AG04450 (cell line): Measurements from ENCODE around the gene ELF4. TPM values are rescaled to one million over a fixed set of nuclear protein-coding genes. Genes with fewer than 3 reads are reported as not detected.

Experiments used
- CTCF ChIA-PET: fragments of 300-600, 350-600 bp; formaldehyde crosslinking; extraction: SDS; loops from one replicate; lab custom pipeline; 2022; ENCODE audit warnings: antibody characterized with exemption, inconsistent platforms; lab: Charles Lee
- POLR2A ChIA-PET: fragments of 350-600 bp; formaldehyde crosslinking; extraction: SDS; loops from one replicate; lab custom pipeline; 2021; ENCODE audit warnings: antibody characterized with exemption, inconsistent platforms; lab: Yijun Ruan, JAX
- DNase-seq: peaks from one replicate; pipeline ENCODE4 v3.0.0-alpha.2; 2011; ENCODE audit warnings: low read depth, low spot score
- H3K27ac ChIP-seq: one replicate; pipeline ENCODE4 v1.5.1; 2012; ENCODE audit warnings: low read depth, low read length, control low read depth
- H3K27me3 ChIP-seq: one replicate; pipeline ENCODE4 v1.6.0; 2012; ENCODE audit warnings: low read length; ENCODE audit not compliant: control insufficient read depth, insufficient read depth
- H3K4me3 ChIP-seq: 2 replicates; pipeline ENCODE4 v1.5.1; 2011; ENCODE audit warnings: mild to moderate bottlenecking, low read depth, low read length, control low read depth
- H3K9me3 ChIP-seq: 2 replicates; pipeline ENCODE4 v1.5.1; 2012; ENCODE audit warnings: low read length; ENCODE audit not compliant: control insufficient read depth, insufficient read depth
- polyA plus RNA-seq: library from polyadenylated mRNA; depleted of rRNA; stranded (reverse); fragments of >200 nt; gene quantifications from 2 replicates; pipeline ENCODE4 v1.2.3, GENCODE V29; 2011
- TF ChIP-seq, protein P1 (sequence below): IDR thresholded peaks from 2 replicates; pipeline ENCODE4 v1.5.1; 2011; ENCODE audit warnings: low read depth, low read length, control low read depth, inconsistent platforms

Gene ELF4
- polyA plus RNA-seq, 1 experiment, result 17.7 TPM

DNA sequence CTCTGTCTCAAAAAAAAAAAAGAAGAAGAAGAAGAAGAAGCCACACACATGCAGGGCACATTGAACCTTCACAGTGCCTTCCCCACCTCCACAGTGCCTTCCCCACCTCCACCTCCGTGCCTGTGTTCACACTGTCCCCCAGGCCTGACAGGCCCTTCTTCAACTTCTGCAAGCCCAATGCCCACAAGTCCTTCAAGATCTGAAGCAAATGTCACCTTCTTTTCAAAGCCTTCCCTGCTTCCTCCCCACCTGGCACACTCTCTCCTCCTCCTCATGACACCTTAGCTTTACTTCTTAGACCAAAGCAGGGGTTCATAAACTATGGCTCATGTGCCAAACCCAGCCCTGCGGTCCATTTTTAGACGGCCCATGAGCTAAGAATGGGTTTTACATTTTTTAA lies 19.9 kb downstream of the ELF4 start:
- Histone ChIP-seq H3K4me3 (no peak overlapping the region), H3K27ac (no peak overlapping the region), H3K27me3 (no peaks in the 10 kb centered on the region), H3K9me3 (no peaks in the 10 kb centered on the region)
- TF ChIP-seq, protein P1, sequence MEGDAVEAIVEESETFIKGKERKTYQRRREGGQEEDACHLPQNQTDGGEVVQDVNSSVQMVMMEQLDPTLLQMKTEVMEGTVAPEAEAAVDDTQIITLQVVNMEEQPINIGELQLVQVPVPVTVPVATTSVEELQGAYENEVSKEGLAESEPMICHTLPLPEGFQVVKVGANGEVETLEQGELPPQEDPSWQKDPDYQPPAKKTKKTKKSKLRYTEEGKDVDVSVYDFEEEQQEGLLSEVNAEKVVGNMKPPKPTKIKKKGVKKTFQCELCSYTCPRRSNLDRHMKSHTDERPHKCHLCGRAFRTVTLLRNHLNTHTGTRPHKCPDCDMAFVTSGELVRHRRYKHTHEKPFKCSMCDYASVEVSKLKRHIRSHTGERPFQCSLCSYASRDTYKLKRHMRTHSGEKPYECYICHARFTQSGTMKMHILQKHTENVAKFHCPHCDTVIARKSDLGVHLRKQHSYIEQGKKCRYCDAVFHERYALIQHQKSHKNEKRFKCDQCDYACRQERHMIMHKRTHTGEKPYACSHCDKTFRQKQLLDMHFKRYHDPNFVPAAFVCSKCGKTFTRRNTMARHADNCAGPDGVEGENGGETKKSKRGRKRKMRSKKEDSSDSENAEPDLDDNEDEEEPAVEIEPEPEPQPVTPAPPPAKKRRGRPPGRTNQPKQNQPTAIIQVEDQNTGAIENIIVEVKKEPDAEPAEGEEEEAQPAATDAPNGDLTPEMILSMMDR, result no peak
- CTCF ChIA-PET, result no interaction called here
- no peak for DNase-seq
- POLR2A ChIA-PET, result interaction anchor here (0.7 kb wide), 1 partner anchor 327 kb away, joined by 6 read pairs; no protein-coding TSS in a partner anchor

DNA sequence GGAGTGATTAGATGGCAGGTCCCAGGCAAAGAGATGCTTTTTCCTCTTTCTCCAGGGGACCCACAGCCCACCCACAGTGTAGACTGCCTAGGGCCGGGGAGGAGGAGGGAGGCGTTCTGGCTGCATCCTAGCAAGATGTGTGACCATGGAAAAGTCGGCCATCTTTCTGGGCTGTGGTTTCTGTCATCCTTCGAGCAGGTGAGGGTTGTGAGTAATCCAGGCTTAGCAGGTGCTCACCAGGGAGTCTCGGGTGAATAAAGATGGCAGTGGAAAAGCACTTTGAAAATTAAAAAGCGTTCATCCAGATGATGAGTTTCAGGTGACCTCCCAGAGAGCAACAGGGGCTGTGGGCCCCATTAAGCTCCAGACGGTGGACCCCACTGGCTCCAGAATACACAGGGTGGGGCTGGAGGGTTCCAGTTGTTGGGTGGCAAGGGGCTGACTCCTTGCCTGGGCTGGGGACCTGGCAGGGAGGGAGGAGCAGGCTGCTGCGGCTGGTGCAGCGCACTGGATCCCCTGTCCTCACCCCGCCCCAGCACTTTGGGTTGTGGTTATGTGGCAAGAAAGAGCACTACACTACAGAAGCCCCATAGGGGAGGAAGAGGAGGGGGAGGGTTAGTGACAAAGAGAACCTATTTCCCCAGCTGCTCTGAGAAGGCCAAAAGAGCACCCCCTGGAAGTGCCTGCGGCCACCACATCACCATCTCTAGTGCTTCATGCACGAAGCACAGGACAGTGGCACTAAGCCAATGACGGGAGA lies 23.7 kb downstream of the ELF4 start:
- POLR2A ChIA-PET, result interaction anchor here (0.5 kb wide), 1 partner anchor 73 kb away, joined by 3 read pairs; no protein-coding TSS in a partner anchor
- no peaks in the 10 kb centered on the region for H3K27me3 ChIP-seq
- no peak overlapping the region for H3K27ac ChIP-seq
- no peak for DNase-seq
- TF ChIP-seq, protein P1, result no peak
- no peak overlapping the region for H3K4me3 ChIP-seq
- H3K9me3 ChIP-seq, result no peaks in the 10 kb centered on the region
- CTCF ChIA-PET, result interaction anchor here (0.9 kb wide), 1 partner anchor 161 kb away, joined by 3 read pairs; no protein-coding TSS in a partner anchor

DNA sequence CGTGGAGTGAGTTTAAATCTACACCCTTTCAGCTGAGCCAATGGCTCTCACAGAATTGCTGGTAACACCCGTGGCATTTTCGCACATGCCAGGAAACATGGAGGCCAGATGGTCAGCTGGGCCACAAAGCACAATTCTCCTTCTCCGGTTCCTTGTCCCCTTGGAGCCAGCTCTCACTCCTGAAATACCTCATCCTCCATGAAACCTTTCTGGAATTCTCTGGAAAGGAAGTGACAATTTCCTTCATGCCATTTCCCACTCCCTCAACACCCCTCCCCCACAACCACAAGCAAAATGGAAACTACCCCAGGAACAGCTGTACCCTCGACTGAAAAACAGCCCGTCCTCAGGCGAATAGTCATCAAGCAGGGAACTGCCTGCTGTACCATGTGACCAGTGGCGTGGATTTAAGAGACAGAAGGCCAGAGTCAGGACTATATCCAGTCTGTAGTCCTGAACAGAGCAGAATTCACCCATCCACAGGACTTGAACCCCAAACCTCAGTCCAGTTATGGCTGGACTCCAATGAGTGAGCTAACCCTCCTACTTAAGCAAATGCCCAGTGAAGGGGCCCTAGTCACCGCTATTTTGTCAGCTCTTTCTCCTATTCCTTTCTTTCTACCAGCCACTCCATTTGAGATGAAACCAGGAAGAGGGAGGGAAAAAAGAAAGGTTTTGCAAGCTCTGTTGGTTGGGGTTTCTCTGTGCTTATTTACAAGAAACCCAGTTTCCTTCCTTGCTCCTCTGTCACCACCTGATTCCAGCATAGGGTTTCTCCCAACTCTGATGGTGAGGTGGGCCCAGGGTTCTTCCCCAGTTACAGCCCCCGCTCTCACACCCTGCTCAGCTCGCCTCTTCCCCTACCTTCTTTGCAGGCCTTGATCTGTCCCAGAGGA lies 24.5 kb downstream of the ELF4 start:
- TF ChIP-seq, protein P1, result no peak
- ChIA-PET CTCF (interaction anchor here (0.9 kb wide), 1 partner anchor 160 kb away, joined by 3 read pairs; no protein-coding TSS in a partner anchor), POLR2A (no interaction called here)
- no peaks in the 10 kb centered on the region for H3K9me3 ChIP-seq
- DNase-seq, result no peak
- H3K27ac ChIP-seq, result no peak overlapping the region
- no peak overlapping the region for H3K4me3 ChIP-seq
- H3K27me3 ChIP-seq, result no peaks in the 10 kb centered on the region

DNA sequence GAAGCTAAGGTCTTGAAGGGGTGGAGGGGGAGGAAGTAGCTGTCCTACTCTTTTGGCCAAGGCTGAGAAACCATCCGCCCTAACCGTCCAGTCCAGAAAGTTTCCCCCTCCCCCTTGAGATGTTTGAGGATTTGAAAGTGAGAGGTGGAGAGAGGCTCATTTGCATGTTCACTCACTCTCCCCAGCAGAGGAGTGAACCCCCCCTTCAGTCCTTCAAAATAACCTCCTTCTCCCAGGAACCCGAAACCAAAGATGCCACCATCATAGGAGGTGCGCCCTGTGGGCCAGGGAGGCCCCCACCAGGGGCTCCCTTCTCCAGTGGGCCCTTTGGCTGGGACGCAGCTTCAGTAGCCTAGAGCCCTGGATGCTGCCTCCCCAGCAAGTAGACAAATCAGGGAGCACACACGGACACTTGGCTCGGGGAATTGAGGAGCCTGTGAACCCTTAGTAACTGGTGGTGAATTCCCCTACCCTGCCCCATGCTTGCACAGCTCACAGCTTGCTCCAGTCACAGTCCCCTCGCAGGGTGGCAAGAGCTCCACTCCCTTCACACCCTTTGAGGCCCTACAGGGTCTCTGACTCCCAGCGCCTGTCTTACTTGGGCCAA lies 25.6 kb downstream of the ELF4 start:
- H3K9me3 ChIP-seq, result no peaks in the 10 kb centered on the region
- no peak for DNase-seq
- POLR2A ChIA-PET, result no interaction called here
- H3K4me3 ChIP-seq, result no peak overlapping the region
- TF ChIP-seq, protein P1, result no peak
- CTCF ChIA-PET, result no interaction called here
- H3K27me3 ChIP-seq, result no peaks in the 10 kb centered on the region
- H3K27ac ChIP-seq, result no peak overlapping the region
